Kidney capillary endothelial cell (primary cell): ENCODE data around the gene TPD52L1.
A peak's percentile ranks its signal among the peaks of the same experiment; 100 is the strongest.
"Not testable (repeated sequence)": the region's sequence is repeated elsewhere in the genome, so short reads cannot be mapped to it uniquely, and the experiment has no call there.

Experiments used
- DNase-seq: peaks from one replicate; pipeline ENCODE4 v3.0.0-alpha.2; 2018; ENCODE audit warnings: low spot score

TPD52L1 gene

GRCh38 chr6:125142618-125143017 is 11.0 kb upstream of the TPD52L1 start:
- no peak for DNase-seq

GRCh38 chr6:125144822-125145221 is 8.8 kb upstream of the TPD52L1 start:
- no peak for DNase-seq

- DNase-seq = peak; percentile 50
These were observed 4.1 kb upstream of the TPD52L1 start for GRCh38 chr6:125149256-125150144.

GRCh38 chr6:125151700-125152099 is 1.9 kb upstream of the TPD52L1 start:
- DNase-seq = no peak

GRCh38 chr6:125154118-125154760 is 666 bp downstream of the TPD52L1 start:
- DNase-seq = no peak

GRCh38 chr6:125154761-125155135 is 1.2 kb downstream of the TPD52L1 start:
- no peak for DNase-seq

- DNase-seq = no peak
These were observed 1.8 kb downstream of the TPD52L1 start for GRCh38 chr6:125155344-125155743.

- no peak for DNase-seq
These were observed 2.9 kb downstream of the TPD52L1 start for GRCh38 chr6:125156496-125156895.

GRCh38 chr6:125157280-125157679 is 3.7 kb downstream of the TPD52L1 start:
- DNase-seq = no peak

- DNase-seq = no peak
These were observed 4.2 kb downstream of the TPD52L1 start for GRCh38 chr6:125157725-125158124.

- DNase-seq = not testable (repeated sequence)
These were observed 9.8 kb downstream of the TPD52L1 start for GRCh38 chr6:125163339-125163738.

- DNase-seq = no peak
These were observed 10.2 kb downstream of the TPD52L1 start for GRCh38 chr6:125163811-125164210.

GRCh38 chr6:125164696-125165095 is 11.1 kb downstream of the TPD52L1 start:
- no peak for DNase-seq

- no peak for DNase-seq
These were observed 11.7 kb downstream of the TPD52L1 start for GRCh38 chr6:125165256-125165655.

GRCh38 chr6:125165776-125166175 is 12.2 kb downstream of the TPD52L1 start:
- DNase-seq = no peak

GRCh38 chr6:125166711-125167110 is 13.1 kb downstream of the TPD52L1 start:
- DNase-seq = no peak

GRCh38 chr6:125167579-125167978 is 14.0 kb downstream of the TPD52L1 start:
- no peak for DNase-seq

- no peak for DNase-seq
These were observed 15.5 kb downstream of the TPD52L1 start for GRCh38 chr6:125169058-125169457.

- no peak for DNase-seq
These were observed 15.9 kb downstream of the TPD52L1 start for GRCh38 chr6:125169522-125169921.

- DNase-seq = no peak
These were observed 16.8 kb downstream of the TPD52L1 start for GRCh38 chr6:125170376-125170775.

GRCh38 chr6:125173341-125174095 is 19.9 kb downstream of the TPD52L1 start:
- DNase-seq = no peak

GRCh38 chr6:125174626-125175025 is 21.1 kb downstream of the TPD52L1 start:
- no peak for DNase-seq
